Measurements from ENCODE around the gene CDH23.

CDH23 gene

DNA sequence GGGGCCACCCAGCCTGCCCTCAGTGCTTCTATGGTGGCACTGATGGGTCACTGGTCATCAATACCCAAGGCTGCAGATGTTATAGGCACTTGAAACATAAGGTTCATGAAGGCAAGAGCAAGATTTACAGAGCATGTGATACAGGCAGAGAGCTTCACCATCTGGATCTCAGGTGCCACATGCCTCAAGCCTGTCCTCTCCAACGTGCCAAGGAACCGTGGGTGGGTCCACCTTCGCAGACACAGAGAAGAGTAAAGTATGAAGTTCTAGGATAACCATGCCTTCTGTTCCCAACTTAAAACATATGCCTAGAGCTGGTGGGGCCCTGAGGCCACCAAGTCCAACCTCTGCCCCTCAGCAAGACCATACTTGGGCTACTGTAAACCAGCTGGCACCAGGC is 26.7 kb upstream of the CDH23 start:
- no peak for DNase-seq

DNA sequence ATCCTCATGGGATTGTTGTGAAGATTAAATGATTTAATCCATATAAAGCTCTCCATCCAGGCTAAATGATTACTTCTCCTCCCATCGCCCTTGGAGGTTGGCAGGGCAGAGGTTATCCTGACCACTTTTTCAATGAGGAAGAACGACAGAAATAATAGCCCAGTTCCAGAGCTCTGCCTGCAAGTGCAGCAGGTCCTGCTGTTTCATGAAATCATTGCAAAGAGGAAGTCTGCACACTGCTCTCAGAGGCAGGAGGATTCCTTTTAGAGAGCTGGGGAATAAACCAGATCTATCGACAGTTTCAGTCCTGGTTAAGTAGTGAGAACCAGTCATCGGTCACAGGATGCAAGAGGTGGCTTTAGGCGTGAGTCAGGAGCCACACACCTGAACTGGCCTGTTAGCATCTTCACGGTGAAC is 25.0 kb upstream of the CDH23 start:
- DNase-seq, result no peak

DNA sequence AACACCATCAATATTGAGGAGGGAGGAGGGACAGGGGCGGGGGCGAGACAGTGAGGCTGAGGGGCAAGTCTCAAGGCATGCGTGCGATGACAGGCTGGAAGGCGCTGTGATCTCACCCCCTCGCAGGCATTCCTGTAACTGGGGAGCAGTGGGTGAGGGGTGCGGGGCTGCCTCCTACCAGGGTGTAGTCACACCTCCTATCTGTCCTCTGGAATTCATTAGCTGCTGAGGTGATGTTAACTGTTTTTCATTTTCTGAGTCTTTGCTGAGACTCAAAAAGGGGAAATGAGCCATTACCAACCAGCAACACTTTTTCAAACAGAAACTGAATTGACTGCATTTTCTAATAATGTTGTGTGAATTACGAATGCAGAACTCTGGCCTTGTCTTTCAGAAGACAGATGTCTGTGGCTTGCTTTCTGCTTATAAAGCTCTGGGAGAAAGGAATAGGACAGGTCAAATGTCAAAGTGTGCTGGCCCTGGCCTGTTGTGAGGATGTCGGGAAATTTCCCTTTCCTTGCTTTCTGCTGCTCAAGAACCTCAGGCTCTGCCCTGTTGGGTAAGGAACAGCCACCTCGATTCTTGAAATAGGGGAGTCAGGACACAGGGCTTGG is 23.7 kb upstream of the CDH23 start:
- DNase-seq, result no peak

DNA sequence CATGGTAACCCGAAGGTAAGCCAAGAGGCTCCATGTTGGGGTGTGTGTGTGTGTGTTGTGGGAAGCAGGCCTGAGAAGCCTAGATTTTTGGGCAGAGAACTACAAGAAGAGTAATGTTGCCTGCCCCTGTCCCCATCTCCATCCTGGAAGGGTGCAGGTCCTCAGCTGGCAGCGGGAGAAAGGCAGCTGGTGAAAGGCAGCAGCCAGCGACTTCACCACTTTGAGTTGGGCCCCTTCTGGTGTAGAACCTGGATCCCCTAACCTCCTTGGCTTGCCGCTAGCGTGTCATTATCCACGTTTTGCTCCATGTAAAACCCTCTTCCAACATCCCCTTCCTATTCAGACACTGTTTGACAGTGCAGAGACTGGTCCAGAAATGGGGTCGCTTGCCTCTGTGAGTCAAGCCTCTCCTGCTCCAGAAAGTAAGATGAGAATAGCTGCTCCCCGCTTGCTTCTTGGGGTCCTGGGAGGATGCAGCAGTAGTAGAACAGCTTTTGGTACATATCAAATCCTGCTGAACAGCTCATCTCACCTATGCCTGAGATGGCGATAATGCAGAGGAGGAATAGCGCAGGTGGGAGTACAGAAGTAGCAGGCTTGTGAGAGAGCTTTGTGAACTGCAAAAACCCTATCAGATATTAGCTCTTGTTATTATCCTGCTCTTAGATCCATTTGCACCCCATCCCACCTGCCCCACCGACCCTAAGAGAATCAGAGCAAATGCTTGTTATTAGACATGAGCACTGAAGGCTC is 22.1 kb upstream of the CDH23 start:
- DNase-seq, result no peak

DNA sequence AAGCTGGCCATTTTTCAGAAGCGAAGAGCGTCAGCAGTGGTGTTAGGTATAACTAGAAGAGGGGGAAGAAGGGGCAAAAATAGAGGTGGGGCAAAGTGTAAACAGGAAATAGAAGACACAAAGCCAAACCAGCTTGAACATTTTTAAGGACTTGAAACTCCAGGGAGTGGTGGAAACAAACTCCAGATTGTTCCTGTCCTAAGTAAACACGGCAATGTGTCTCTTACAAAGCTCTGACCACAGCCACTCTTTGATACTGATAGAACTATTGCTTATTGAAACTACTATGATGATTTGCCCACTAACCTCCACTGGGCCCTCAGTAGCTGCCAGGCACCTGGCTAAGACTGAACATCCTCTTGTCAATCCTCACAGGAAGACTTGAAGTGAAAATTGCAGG is 20.8 kb upstream of the CDH23 start:
- no peak for DNase-seq

DNA sequence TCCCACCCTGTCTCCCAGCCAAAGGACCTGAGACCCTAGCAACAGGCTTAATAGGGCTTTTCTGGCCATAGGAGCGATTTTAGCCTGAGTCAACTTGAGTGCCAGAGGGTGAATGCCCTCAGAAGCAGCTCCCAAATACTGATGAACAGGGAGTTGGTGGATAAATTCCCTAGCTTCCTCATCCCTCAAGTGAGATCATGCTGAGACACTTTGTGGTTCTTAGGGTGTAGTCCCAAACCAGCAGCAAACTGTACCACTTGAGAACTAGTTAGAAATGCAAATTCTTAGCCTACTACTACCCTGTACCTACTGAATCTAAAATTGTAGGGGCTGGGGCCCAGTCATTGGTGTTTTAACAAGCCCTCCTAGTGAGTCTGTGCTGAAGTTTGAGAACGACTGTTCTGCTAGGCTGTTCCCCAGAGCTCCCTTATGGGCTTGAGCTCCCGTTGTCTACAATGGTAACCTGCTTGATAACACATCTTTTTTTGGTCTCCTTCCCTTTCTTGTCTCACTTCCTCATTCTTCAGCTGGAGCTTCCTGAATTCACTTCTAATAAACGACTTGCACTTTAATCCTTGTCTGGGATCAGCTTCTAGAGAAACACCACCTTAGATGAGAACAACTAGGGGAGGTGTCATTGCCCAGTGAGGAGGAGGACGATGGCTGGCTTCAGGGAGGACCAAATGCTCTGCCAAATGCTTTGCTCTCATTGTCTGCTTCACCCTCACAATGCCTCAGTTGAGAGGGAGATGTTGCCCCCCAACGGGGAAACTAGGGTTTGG is 18.2 kb upstream of the CDH23 start:
- no peak for DNase-seq

DNA sequence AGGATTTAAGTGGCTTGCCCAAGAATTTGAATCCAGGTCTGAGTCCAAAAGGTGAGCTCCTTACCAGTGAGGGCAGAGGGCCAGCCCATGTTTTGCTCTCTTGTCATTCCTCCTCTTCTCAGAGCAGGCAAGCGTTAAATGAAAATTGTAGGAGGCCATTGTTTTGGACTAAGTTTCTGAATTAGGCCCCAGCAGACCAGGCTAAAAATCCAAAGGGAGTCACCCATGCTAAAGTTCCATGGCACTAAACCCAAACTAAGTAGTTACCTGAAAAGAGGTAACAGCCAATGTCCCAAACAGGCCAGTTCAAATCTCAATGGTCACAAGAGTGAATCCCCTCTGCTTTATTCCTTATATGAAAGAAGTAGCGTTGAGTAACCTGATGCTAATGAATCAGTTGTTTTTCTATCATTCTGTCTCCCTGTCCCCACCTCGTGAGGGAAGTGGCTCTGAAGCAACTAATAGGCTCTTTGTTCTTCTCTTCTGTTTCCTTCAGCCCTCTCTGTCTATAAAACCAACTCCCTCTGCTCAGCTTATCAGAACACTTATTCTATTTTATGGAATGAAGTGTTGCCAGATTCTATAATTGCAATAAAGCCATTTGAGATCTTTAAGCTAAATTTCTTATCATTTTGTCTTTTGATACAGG is 17.5 kb upstream of the CDH23 start:
- no peak for DNase-seq

DNA sequence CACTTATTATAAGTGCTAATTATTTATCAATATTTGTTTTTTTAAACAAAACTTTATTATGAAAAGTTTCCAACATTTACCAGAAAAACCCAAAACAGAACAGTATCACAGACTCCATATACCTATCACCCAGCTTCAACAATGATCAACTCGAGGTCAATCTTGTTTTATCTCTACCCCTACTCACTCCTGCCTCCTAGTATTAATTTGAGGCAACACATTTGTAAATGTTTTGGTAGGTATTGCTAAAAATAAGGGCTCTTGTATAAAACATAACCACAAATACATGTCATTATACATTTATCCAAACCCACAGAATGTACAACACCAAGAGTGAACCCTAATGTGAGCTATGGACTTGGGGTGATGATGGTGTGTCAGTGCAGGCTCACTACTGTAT is 15.9 kb upstream of the CDH23 start:
- no peak for DNase-seq

DNA sequence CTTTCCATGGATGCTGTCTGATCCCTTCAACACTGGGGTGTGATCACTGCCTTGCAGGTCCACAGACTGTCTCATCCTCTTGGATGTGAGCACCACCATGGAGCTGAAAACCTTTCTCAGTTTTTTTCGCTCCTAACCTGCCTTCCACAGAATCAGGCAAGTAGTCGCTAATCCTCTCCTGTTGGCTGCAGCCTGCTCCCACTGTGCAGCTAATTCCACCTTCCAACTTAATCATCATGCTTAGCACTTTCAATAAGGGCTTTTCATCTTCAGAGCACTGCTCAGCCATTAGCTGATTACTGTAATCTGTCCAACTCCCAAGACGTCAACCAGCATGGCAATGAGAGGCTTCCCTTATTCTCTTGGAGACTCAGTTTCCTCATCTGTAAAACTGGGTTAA is 15.1 kb upstream of the CDH23 start:
- no peak for DNase-seq

DNA sequence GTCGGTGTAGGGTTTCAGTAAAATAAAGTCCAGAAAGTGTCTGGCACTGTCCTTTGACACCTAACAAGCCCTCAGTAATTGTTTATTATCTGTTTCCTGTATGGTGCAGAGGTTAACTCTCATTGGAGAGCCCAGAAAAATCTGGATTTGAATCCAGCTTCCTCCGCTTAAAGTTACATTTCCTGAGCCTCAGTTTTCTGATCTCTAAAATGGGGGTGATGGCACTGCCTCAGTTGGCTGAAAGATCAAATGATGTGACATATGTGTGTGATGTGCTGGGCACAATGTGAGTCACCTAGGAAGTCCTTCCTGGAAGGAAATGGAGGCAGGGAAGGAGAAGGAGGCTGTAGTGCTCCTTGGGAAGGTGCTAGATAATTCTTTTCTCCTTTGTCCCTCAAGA is 14.7 kb upstream of the CDH23 start:
- DNase-seq, result no peak

DNA sequence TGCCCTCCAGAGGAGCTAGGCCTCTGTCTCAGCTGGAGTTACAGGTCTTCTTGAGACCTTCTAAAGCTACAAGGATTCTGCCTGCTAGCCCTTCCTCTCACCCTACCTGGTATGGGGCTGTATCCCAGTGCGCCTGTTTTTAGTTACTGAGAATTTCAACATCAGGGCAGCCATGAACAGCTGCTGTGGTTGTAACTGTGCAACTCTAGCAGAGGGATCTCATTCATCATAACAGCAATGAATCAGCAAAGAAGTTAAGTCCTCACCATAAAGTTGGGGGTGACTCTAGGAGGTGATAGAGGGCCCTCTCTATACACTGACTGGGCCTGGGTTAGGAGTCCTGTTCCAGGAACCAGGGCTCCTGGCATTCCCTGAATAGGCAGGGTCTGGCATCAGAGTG is 14.0 kb upstream of the CDH23 start:
- no peak for DNase-seq

DNA sequence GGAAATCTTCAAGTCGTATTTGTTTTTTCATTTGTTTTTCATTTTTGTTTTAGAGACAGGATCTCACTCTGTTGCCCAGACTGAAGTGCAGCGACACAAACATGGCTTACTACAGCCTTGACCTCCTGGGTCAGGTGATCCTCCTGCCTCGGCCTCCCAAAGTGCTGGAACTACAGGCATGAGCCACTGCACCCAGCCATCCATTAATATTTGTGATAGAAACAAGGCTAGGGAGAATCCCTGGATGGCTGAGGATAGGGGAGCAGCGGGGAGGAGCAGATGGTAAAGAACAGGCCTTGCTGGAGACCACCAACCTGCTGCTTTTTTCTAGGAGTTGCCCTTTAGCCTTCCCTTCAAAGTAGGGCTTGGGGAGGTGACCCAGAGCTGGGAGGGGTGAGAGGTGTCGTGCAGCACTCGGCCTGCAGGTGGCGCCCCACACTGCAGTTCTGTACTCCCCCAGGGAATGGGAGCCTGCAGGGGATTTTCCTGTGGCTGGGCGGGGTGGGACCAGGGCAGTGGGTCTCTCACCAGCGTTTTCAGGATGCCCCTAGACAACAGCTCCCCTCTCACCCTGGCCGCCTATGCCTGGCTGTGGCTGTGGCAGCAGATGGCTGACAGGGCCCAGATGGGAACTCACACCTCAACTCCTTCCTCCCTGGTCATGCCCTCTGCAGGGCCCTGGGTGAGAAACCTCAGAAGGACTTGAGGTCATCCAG is 12.6 kb upstream of the CDH23 start:
- DNase-seq, result no peak

DNA sequence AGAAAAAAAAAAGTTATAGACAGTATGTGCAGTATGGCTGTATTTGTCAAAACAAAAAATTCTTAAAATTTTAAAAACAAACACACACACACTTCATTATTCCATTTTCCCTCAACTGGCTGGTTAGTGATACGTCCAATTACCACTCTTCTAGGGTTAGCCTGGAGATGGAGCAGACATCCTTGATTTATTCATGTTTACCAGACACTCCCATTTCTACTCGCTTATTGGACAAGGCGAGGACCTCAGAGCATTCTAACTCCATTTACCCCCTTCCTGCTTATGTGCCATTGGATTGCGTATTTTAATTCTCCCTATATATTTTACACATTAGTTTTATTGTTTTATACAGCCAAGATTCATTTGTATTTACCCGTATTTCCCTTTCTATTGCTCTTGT is 8.5 kb upstream of the CDH23 start:
- no peak for DNase-seq

DNA sequence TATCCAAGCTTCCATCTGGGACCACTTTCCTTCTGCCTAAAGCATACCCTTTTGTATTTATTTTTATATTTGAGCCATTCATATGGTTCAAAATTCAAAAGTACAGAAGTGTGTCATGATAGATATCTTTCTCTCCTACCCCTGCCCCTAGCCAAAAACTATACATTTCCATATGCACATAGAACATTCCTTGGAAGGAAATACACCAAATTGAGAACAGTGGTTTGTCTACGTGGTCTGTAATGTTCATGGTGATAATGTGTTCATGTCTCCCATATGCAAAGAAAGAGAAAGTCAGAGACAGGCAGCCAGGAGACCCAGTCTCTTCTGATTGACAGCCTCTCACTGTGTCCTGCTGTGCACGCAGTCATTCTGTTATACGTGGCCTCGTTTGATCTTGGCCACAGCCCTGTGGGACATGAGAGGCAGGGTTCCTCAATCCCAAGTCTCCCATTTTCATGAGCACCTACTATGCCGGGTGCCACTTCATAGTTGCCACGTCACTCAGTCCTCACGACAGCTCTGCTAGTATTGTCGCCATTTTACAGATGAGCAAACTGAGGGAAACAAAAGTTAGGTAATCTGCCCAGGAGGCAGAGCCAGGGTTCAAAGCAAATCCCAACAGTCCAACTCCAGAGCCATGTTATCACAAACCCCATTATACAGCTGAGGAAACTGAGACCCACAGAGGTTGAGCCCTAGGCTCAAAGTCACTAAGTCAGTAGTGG is 8.0 kb upstream of the CDH23 start:
- no peak for DNase-seq

DNA sequence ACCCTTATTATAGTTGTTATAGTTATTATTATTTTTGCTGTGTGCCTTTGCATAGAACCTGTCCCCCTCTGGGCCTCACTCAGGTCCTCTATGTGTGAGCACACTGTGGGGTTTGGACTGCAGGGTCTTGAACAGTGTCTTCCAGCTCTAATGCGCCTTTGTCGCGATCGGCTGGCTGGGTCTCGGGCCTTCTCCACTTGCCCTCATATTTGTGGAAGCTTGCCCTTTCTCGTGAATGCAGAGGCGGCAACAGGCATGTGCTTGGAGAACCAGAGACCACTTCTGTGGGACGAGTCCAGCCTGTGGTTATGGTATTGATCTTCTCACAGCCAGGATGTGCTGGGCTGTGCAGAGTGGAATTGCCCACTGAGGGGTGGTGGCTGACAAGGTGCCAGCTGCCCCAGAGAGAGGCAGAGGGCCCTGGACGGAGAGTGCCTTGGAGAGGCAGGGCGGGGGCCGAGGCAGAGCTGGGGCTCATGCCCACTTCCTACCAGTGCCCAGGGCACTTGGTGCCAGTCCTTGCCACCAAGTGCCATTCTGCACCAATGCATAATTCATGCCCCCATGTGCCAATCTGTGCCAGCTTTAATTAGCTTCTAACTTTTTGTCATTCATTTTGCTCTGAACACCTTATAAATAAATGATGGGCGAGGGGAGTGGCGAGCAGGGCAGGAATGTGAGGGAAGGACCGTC is 6.8 kb upstream of the CDH23 start:
- no peak for DNase-seq

DNA sequence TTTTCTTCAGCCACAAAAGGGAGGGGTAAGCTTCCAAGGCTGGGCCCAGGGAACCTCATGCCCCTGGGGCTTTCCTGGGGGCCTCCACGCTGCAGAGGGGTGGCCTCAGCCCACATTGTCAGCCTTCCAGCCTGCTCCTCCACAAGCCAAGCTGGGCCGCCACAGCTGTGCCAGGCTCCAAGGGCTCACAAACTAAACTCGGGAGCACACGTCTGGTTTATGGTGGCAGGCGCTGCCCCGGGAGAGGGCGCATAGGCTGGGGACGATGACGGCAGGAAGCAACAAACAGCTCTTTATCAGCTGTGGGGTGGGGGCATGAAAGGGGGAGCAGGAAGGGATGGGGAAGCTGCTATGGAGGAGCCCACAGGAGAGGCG is 6.3 kb upstream of the CDH23 start:
- DNase-seq, result no peak

DNA sequence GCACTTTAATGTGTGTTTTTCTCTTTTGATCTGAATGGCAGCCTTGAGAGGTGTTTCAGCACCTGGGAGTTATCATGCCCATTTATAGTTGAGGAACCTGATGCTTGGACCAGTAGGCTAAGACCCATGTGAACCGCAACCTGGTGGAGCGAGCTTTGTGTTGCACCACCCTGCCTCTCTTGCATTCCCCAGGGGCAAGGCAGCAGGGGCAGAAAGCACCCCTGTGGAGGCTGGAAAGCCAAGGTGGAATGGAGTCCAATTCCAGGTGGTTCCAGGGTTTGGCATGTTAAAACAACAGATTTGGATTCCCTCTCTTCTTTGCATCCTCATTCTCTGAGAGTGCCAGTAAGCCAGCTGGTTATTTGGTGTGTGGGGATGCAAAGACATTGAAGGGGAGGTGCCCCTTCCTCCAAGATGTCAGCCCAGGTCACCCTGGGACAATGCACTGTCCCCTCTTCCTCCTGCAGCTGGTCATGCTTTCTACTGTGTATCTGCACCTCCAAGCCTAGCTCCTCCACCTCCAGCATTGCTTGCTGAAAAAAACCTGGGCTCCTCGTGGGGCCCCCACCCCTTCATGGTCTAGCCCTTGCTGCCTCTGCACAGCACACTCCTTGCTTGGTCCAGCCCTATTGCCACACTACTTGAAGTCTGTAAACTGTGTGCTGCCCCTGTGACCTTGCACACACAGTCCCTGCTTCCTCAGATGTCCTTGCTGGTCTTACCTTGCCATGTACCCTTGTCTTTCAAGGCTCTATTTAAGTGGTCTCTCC is 5.6 kb upstream of the CDH23 start:
- no peak for DNase-seq

DNA sequence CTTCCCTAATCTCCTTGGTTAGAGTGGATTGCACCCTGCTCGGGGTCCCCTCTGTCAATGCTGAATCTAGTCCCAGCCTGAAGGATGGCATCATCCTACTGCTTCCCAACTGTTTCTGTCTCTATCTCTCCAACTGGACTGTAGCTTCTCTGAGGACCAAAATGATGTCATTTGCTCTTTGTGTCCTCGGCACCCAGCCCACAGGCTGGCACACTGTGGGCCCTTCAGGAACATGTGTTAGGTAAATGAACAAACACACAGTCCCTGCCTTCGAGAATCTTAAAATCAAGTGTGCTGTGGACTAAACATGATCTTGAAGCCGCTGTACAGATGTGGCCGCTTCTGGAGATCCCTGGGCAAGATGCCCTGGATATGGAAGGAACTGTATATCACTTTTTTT is 5.0 kb upstream of the CDH23 start:
- DNase-seq, result no peak

DNA sequence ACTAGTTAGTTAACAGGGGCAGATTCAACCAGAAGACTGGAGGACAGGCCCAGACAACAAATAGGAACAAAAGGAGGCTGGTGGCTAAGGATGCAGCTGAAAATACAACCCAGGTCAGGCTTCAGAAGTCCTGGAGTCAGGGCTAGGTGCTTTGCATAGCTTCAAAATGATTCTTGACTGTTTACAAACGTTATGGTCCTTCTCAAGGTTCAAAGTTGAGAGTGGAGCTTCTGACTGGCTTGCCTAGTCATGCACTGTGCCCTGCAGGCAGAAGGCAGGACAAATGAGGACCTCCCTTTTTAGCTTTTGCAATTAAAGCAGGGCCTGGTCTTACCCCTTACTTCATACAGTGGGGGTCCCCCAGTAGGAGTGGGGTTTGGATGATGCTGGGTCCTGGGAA is 4.4 kb upstream of the CDH23 start:
- no peak for DNase-seq

DNA sequence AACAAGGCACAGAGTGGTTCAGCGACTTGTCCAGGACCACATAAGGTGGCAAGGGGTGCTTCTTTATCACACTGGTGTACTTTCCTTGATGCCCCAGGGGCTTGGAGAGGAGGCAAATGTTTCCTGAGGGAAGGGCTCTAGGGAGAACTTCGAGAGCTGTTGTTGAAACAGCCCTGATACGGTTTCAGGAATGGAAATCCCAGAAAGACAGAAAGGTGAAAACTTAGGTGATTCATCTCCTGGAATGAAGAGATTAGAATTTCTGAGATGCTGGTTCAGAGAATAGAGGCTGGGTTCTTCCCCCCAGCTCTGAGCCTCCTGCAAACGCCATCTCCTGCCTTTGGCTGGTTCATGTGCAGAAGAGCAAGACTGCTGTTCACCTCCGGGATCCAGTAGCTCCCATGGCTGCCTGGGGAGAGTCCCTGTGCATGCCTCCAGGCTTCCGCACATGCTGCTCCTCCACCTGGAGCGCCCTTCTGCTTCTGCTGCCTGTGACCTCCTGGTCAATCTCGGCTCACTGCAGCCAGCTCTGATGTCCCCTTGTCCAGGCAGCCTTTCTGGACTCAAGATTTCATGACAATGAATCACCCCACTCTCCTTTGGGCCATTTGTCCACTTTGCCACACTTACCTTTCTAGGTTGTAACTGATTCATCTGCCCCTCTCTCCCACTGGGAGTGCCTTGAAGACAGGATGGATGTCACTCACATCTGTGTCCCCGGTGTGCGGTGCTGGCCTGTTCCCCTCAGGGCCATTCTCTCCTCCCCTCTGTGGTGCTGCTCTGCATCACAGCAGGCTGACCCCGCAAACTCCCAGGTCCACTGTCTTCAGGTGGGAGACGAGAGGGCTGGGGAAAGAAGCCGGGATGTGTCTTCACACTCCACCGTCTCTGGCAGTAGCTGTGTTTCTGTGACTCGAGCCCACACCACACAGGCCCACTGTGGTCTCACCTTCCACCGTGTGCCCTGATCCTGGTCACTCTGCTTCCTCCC is 3.6 kb upstream of the CDH23 start:
- DNase-seq, result no peak
